Measurements from ENCODE around the gene VPS13C.

DNA sequence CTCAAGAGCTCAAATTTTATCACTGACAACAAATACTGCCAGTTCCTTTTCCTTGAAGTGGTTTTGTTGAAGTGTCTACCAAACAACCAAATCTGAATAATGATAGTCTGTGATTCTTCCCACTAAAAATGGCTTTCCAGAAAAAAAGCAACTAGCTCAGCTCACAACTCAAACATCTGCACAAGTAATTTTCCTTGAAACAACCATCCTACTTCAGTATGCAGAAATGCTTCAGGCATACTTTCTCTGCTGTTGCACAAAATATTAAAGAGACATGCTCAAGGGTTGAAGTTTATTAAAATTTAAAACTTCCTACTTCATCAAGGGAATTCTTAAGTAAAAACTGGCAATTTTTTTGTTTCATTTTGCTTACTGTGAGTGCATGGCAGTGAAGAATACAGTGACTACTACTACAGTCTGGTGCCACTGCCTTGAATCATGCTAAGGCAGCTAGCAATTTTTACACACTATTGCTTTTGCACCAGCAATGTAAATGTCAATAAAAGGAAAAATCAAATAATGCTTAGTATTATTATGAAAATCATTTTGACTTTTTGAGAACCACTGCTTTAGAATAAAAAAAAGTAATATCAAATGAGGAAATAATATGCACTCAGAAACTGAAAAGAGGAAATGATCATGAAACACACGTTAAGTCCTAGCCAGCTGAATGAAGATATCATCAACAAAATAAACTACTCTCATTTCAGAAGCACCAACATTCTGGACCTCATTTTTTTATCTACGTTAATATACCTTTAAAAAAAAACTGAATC lies 33.6 kb downstream of the VPS13C start:
- TF ChIP-seq, protein P1, sequence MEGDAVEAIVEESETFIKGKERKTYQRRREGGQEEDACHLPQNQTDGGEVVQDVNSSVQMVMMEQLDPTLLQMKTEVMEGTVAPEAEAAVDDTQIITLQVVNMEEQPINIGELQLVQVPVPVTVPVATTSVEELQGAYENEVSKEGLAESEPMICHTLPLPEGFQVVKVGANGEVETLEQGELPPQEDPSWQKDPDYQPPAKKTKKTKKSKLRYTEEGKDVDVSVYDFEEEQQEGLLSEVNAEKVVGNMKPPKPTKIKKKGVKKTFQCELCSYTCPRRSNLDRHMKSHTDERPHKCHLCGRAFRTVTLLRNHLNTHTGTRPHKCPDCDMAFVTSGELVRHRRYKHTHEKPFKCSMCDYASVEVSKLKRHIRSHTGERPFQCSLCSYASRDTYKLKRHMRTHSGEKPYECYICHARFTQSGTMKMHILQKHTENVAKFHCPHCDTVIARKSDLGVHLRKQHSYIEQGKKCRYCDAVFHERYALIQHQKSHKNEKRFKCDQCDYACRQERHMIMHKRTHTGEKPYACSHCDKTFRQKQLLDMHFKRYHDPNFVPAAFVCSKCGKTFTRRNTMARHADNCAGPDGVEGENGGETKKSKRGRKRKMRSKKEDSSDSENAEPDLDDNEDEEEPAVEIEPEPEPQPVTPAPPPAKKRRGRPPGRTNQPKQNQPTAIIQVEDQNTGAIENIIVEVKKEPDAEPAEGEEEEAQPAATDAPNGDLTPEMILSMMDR (IDR thresholded peaks at IDR 0.05; ENCODE audit: poor library complexity), result no peak
- TF ChIP-seq EZH2 (IDR thresholded peaks at IDR 0.05; ENCODE audit: borderline replicate concordance), result no peak

All from hepatocyte (in vitro differentiated cells).